ENCODE results near the gene TXNDC12.

TXNDC12 gene

GRCh38 chr1:52057876-52058415 lies 3.0 kb upstream of the TXNDC12 start:
- peak overlapping the region; percentile 87 for H3K4me2 ChIP-seq (ENCODE audit: low read length)
- H3K36me3 ChIP-seq (ENCODE audit: insufficient read depth, low read length): peaks cover 33% of the 10 kb centered on the region
- H3K9ac ChIP-seq (ENCODE audit: low read length): no peak overlapping the region
- no peak overlapping the region for H3K27ac ChIP-seq (ENCODE audit: low read depth, low read length, poor library complexity, severe bottlenecking)
- H3K4me3 ChIP-seq (ENCODE audit: low read depth, low read length, poor library complexity, severe bottlenecking): peak overlapping the region; percentile 91
- TF ChIP-seq CTCF (IDR thresholded peaks at IDR 0.05; ENCODE audit: low read length) (no peak), EZH2 (IDR thresholded peaks at IDR 0.05; ENCODE audit: borderline replicate concordance, low read length) (no peak)
- H3K4me1 ChIP-seq (ENCODE audit: insufficient read depth, low read length, severe bottlenecking): peaks cover 40% of the 10 kb centered on the region
- no peak overlapping the region for H2AFZ ChIP-seq (ENCODE audit: low read length)
- H4K20me1 ChIP-seq (ENCODE audit: insufficient read depth, low read length): no peaks in the 10 kb centered on the region
- no peaks in the 10 kb centered on the region for H3K9me2 ChIP-seq (ENCODE audit: low read depth, low read length)
- no peaks in the 10 kb centered on the region for H3K9me3 ChIP-seq (ENCODE audit: low read length)
- peaks cover 47% of the 10 kb centered on the region for H3K79me2 ChIP-seq (ENCODE audit: insufficient read depth, low read length)
- no peaks in the 10 kb centered on the region for H3K27me3 ChIP-seq (ENCODE audit: insufficient read depth, low read length)
- H3F3A ChIP-seq (ENCODE audit: insufficient read depth, low read length): no peaks in the 10 kb centered on the region

GRCh38 chr1:52057255-52057654 lies 2.3 kb upstream of the TXNDC12 start:
- Histone ChIP-seq H3K4me2 (ENCODE audit: low read length) (peak overlapping the region; percentile 87), H3K27me3 (ENCODE audit: insufficient read depth, low read length) (no peaks in the 10 kb centered on the region), H3K79me2 (ENCODE audit: insufficient read depth, low read length) (peaks cover 47% of the 10 kb centered on the region), H3K4me3 (ENCODE audit: low read depth, low read length, poor library complexity, severe bottlenecking) (peak overlapping the region; percentile 91), H3K36me3 (ENCODE audit: insufficient read depth, low read length) (peaks cover 29% of the 10 kb centered on the region), H3K27ac (ENCODE audit: low read depth, low read length, poor library complexity, severe bottlenecking) (peak overlapping the region; percentile 72), H3K4me1 (ENCODE audit: insufficient read depth, low read length, severe bottlenecking) (peaks cover 40% of the 10 kb centered on the region), H3K9ac (ENCODE audit: low read length) (peak overlapping the region; percentile 95), H4K20me1 (ENCODE audit: insufficient read depth, low read length) (no peaks in the 10 kb centered on the region), H2AFZ (ENCODE audit: low read length) (no peak overlapping the region), H3F3A (ENCODE audit: insufficient read depth, low read length) (no peaks in the 10 kb centered on the region), H3K9me2 (ENCODE audit: low read depth, low read length) (no peaks in the 10 kb centered on the region), H3K9me3 (ENCODE audit: low read length) (no peaks in the 10 kb centered on the region)
- TF ChIP-seq CTCF (IDR thresholded peaks at IDR 0.05; ENCODE audit: low read length): no peak
- TF ChIP-seq EZH2 (IDR thresholded peaks at IDR 0.05; ENCODE audit: borderline replicate concordance, low read length): no peak

GRCh38 chr1:52056937-52057231 lies 1.9 kb upstream of the TXNDC12 start:
- H3K4me1 ChIP-seq (ENCODE audit: insufficient read depth, low read length, severe bottlenecking): peaks cover 40% of the 10 kb centered on the region
- H2AFZ ChIP-seq (ENCODE audit: low read length): no peak overlapping the region
- peak overlapping the region; percentile 72 for H3K27ac ChIP-seq (ENCODE audit: low read depth, low read length, poor library complexity, severe bottlenecking)
- no peaks in the 10 kb centered on the region for H3K9me3 ChIP-seq (ENCODE audit: low read length)
- H3F3A ChIP-seq (ENCODE audit: insufficient read depth, low read length): no peaks in the 10 kb centered on the region
- peaks cover 32% of the 10 kb centered on the region for H3K36me3 ChIP-seq (ENCODE audit: insufficient read depth, low read length)
- no peak for TF ChIP-seq CTCF (IDR thresholded peaks at IDR 0.05; ENCODE audit: low read length)
- no peak for TF ChIP-seq EZH2 (IDR thresholded peaks at IDR 0.05; ENCODE audit: borderline replicate concordance, low read length)
- peak overlapping the region; percentile 87 for H3K4me2 ChIP-seq (ENCODE audit: low read length)
- H3K27me3 ChIP-seq (ENCODE audit: insufficient read depth, low read length): no peaks in the 10 kb centered on the region
- H3K9ac ChIP-seq (ENCODE audit: low read length): peak overlapping the region; percentile 95
- H3K4me3 ChIP-seq (ENCODE audit: low read depth, low read length, poor library complexity, severe bottlenecking): peak overlapping the region; percentile 91
- H4K20me1 ChIP-seq (ENCODE audit: insufficient read depth, low read length): no peaks in the 10 kb centered on the region
- peaks cover 47% of the 10 kb centered on the region for H3K79me2 ChIP-seq (ENCODE audit: insufficient read depth, low read length)
- H3K9me2 ChIP-seq (ENCODE audit: low read depth, low read length): no peaks in the 10 kb centered on the region

Measured in OCI-LY1 (cell line).